ENCODE data around the gene COL21A1.

GRCh38 chr6:56102216-56102615, 145.2 kb downstream of the COL21A1 start:
- TF ChIP-seq CTCF (conservative IDR thresholded peaks at IDR 0.05; ENCODE audit: low read length) = no peak
- no peak for TF ChIP-seq EZH2phosphoT487 (IDR thresholded peaks at IDR 0.05; ENCODE audit: borderline replicate concordance, low read depth, low read length)
